WI38 (cell line): ENCODE data around the gene FGG.

ENCODE experiments used
- H3K4me3 ChIP-seq: 2 replicates; pipeline ENCODE4 v1.5.1; 2011; ENCODE audit warnings: low read depth, mild to moderate bottlenecking, control low read depth, low read length
- CTCF ChIP-seq: IDR thresholded peaks from 2 replicates; pipeline ENCODE4 v1.5.1; 2012; ENCODE audit warnings: low read depth, mild to moderate bottlenecking, control low read depth, low read length

FGG gene

GRCh38 chr4:154622598-154622997, 10.1 kb upstream of the FGG start:
- TF ChIP-seq CTCF, result no peak
- H3K4me3 ChIP-seq, result no peak overlapping the region

GRCh38 chr4:154620111-154620510, 7.7 kb upstream of the FGG start:
- H3K4me3 ChIP-seq, result no peak overlapping the region
- no peak for TF ChIP-seq CTCF

GRCh38 chr4:154618708-154619315, 6.4 kb upstream of the FGG start:
- no peak overlapping the region for H3K4me3 ChIP-seq
- peak; percentile 55 for TF ChIP-seq CTCF

- no peak for TF ChIP-seq CTCF
- H3K4me3 ChIP-seq, result no peak overlapping the region
Measured at GRCh38 chr4:154617820-154618317, 5.4 kb upstream of the FGG start.

GRCh38 chr4:154616731-154617130, 4.3 kb upstream of the FGG start:
- TF ChIP-seq CTCF, result no peak
- H3K4me3 ChIP-seq, result no peak overlapping the region

GRCh38 chr4:154616287-154616686, 3.8 kb upstream of the FGG start:
- no peak for TF ChIP-seq CTCF
- H3K4me3 ChIP-seq, result no peak overlapping the region

- H3K4me3 ChIP-seq, result no peak overlapping the region
- no peak for TF ChIP-seq CTCF
Measured at GRCh38 chr4:154615211-154615610, 2.8 kb upstream of the FGG start.
